Measurements from ENCODE around the gene VAMP2. TPM values are rescaled to one million over a fixed set of nuclear protein-coding genes. Genes with fewer than 3 reads are reported as not detected.

VAMP2 gene
- total RNA-seq, 2 experiments from 2014 or later, result 26.7 to 27.8 TPM

GRCh38 chr17:8133941-8134340 lies 28.8 kb downstream of the VAMP2 start:
- Mint-ChIP-seq H3K9me3 (ENCODE audit: low read depth) (no peaks in the 10 kb centered on the region), H3K27me3 (peaks cover 2% of the 10 kb centered on the region), H3K27ac (no peak overlapping the region), H3K36me3 (ENCODE audit: low read depth) (no peaks in the 10 kb centered on the region), H3K4me3 (no peak overlapping the region), H3K4me1 (peaks cover 3% of the 10 kb centered on the region)
- ChIA-PET CTCF (interaction anchor here (0.7 to 1.7 kb wide), 4 partner anchors 15 to 851 kb away, joined by 3 to 6 read pairs (median 4); partner anchors contain the start of gene ALOXE3), POLR2A (no interaction called here)
- intact Hi-C loops (cut with DNase I, micrococcal nuclease), result no loop called here
- ATAC-seq (no peak), DNase-seq (no peak)

DNA sequence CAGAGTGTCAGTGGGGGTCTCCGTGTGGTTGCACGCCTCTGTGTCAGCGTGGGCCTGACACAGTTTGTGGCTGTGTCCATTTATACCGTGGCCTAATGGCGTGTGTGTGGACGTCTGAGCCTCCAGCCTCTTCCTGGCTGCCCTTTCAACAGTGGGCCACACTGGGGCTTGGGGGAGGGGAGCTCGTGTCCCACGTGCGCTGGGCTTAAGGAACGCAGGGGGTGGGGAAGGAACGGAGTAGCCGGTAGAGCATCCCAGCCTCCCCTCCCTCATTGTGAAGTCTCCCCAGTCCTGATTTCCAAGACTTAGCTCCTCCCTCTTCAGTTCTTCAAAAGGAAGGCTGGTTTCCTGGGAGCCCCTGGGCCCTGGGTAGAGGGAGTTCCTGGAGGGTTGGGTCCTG lies 29.3 kb downstream of the VAMP2 start:
- POLR2A ChIA-PET, result no interaction called here

DNA sequence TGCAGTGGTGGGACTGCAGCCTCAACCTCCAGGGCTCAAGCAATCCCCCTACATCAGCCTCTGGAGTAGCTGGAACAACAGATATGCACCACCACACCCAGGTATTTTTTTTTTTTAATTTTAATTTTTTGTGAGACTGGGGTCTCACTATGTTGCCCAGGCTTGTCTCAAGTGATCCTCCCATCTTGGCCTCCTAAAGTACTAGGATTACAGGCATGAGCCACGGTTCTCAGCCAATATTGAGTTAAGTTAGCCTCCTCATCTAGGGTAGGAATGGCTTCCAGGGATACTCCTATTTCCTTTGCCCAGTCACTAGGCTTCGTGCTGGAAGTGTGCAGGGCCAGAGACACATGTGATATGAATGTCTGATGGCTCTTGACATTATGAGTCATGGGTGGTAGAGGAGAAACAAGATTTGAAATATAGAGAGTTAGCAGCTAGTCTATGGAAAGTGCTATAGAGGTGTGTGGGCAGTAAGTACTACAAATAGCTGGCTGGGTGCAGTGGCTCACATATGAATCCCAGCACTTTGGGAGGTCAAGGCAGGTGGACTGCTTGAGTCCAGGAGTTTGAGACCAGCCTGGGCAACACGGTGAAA lies 30.8 kb downstream of the VAMP2 start:
- intact Hi-C loops (cut with DNase I, micrococcal nuclease), result no loop called here
- CTCF ChIA-PET, result interaction anchor here (0.6 to 2.3 kb wide), 3 partner anchors 10 to 445 kb away, joined by 5 to 8 read pairs (median 6); partner anchors contain the start of gene TP53
- H3K27ac Mint-ChIP-seq, result no peak overlapping the region

More for the DNA sequence above, 29.3 kb downstream of the VAMP2 start:
- Mint-ChIP-seq H3K9me3 (ENCODE audit: low read depth) (no peaks in the 10 kb centered on the region), H3K4me1 (peaks cover 3% of the 10 kb centered on the region), H3K27me3 (peaks cover 2% of the 10 kb centered on the region), H3K27ac (no peak overlapping the region), H3K36me3 (ENCODE audit: low read depth) (no peaks in the 10 kb centered on the region), H3K4me3 (no peak overlapping the region)
- intact Hi-C loops (cut with DNase I, micrococcal nuclease), result no loop called here
- ATAC-seq (no peak), DNase-seq (no peak)
- CTCF ChIA-PET, result interaction anchor here (0.7 to 1.7 kb wide), 2 partner anchors 14 to 23 kb away, joined by 4 to 6 read pairs; partner anchors contain the start of gene ALOXE3

DNA sequence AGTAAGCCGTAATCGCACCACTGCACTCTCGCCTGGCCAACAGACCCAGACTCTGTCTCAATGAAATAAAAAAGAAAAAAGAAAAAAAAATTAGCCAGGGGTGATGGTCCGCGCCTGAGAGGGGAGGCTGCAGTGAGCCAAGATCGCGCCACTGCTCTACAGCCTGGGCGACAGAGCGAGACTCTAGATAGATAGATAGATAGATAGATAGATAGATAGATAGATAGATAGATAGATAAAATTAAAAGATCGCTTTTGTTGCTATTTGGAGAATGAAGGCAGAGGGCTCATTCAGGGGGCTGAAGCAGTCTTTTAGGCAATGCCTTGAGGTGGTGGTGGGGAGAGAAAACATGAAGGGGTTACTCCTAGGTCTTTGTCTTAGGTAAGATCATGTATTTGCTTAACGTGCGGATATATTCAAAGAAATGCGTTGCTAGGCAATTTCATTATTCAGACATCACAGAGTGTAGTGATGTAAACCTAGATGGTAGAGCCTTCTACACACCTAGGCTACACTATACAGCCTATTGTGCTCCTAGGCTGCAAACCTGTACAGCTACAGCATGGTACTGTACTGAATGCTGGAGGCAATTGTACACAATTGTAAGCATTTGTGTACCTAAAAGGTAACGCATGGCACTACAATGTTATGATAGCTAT lies 34.5 kb downstream of the VAMP2 start:
- no peak for ATAC-seq
- no peak for DNase-seq
- Mint-ChIP-seq H3K4me3 (no peak overlapping the region), H3K9me3 (ENCODE audit: low read depth) (no peaks in the 10 kb centered on the region), H3K27ac (no peak overlapping the region), H3K27me3 (peaks cover 13% of the 10 kb centered on the region), H3K4me1 (peaks cover 38% of the 10 kb centered on the region), H3K36me3 (ENCODE audit: low read depth) (peaks cover 2% of the 10 kb centered on the region)
- POLR2A ChIA-PET, result no interaction called here
- CTCF ChIA-PET, result interaction anchor here (1.1 to 2.8 kb wide), 4 partner anchors 9 to 173 kb away, joined by 3 to 20 read pairs (median 6); partner anchors contain the start of gene ALOXE3
- intact Hi-C loops (cut with DNase I, micrococcal nuclease), result no loop called here

More for the DNA sequence above, 30.8 kb downstream of the VAMP2 start:
- DNase-seq, result no peak
- no peak overlapping the region for H3K4me3 Mint-ChIP-seq
- POLR2A ChIA-PET, result interaction anchor here (0.7 to 0.9 kb wide), 2 partner anchors 16 to 41 kb away, joined by 3 read pairs; no protein-coding TSS in a partner anchor
- peaks cover 2% of the 10 kb centered on the region for H3K27me3 Mint-ChIP-seq
- no peaks in the 10 kb centered on the region for H3K36me3 Mint-ChIP-seq (ENCODE audit: low read depth)
- no peaks in the 10 kb centered on the region for H3K9me3 Mint-ChIP-seq (ENCODE audit: low read depth)
- peak; percentile 78 for ATAC-seq
- peaks cover 7% of the 10 kb centered on the region for H3K4me1 Mint-ChIP-seq

DNA sequence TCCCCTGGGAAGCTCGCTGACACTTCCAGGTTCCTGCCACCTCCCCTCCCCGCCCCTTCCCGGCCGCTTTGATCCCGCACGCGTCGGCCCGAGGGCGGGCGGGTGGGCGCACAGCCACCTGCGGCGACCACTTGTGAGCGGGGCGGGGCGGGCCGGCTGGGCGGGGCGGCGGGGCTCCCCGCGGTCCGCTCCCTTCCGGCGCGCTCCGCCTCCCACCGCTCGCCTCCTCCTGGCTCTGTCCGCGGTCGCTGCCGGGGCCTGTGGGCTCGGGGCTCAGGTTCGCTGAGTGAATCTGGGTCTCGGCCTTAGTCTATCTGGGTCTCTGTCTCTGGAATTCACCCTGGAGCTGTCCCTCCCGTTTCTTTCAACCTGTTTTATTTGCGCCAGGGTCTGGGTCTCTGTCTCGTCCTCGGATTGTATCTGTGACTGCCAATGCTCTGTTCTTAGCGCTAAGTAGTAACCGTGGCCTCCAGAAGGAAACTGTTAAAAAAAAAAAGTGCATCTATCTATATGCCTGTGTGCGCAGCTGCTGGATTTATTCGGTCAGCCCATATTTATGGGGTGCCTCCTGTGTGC lies 36.2 kb downstream of the VAMP2 start:
- ATAC-seq (peak; percentile 25), DNase-seq (peak; percentile 74)
- intact Hi-C loops (cut with DNase I, micrococcal nuclease), result loop anchor here (1.0 kb wide), 3 partner anchors 12 to 25 kb away; no protein-coding TSS in a partner anchor
- Mint-ChIP-seq H3K36me3 (ENCODE audit: low read depth) (peaks cover 2% of the 10 kb centered on the region), H3K27ac (peak overlapping the region; percentile 79), H3K9me3 (ENCODE audit: low read depth) (no peaks in the 10 kb centered on the region), H3K4me1 (peaks cover 44% of the 10 kb centered on the region), H3K4me3 (peak overlapping the region; percentile 90), H3K27me3 (peaks cover 19% of the 10 kb centered on the region)
- CTCF ChIA-PET, result interaction anchor here (0.6 to 2.8 kb wide), 14 partner anchors 7 to 195 kb away, joined by 3 to 20 read pairs (median 4); partner anchors contain the start of genes CNTROB, SLC25A35 and TRAPPC1
- POLR2A ChIA-PET, result interaction anchor here (0.7 to 1.6 kb wide), 3 partner anchors 12 to 66 kb away, joined by 4 to 5 read pairs (median 4); no protein-coding TSS in a partner anchor

DNA sequence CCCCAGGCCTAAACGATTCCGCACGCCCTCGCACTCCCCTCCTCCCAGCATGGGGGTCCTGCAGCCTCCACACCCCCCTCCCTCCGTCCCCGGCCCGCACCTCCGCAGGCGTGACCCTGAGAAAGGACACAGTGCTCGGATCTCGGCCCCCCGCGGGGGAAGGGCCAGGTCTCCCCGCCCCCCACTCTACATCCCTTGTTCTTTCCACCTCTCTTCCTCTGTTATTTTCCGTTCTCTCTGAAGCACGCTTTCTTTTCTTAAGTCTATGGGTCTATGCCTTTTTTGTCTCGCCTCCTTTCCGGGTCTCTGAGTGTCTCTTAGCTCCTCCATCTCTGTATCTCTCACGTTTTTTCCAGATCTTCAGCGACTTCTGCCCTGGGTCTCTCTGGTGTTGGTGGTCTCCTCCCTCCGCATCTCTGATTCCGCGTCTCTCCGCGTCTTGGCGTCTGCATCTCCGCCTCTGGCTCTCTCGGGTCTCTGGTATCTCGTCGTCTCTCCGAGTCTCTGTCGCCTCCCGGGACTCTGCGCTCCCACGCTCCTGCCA lies 36.7 kb downstream of the VAMP2 start:
- ChIA-PET POLR2A (interaction anchor here (1.2 to 1.6 kb wide), 2 partner anchors 12 to 47 kb away, joined by 4 to 5 read pairs; no protein-coding TSS in a partner anchor), CTCF (interaction anchor here (0.9 to 2.8 kb wide), 6 partner anchors 11 to 61 kb away, joined by 3 to 20 read pairs (median 4); no protein-coding TSS in a partner anchor)
- DNase-seq (peak; percentile 51), ATAC-seq (no peak)
- Mint-ChIP-seq H3K4me1 (peaks cover 46% of the 10 kb centered on the region), H3K27ac (peak overlapping the region; percentile 79), H3K36me3 (ENCODE audit: low read depth) (peaks cover 2% of the 10 kb centered on the region), H3K9me3 (ENCODE audit: low read depth) (no peaks in the 10 kb centered on the region), H3K4me3 (peak overlapping the region; percentile 90), H3K27me3 (peaks cover 19% of the 10 kb centered on the region)
- intact Hi-C loops (cut with DNase I, micrococcal nuclease), result loop anchor here (1.0 kb wide), 5 partner anchors 12 to 96 kb away; no protein-coding TSS in a partner anchor

DNA sequence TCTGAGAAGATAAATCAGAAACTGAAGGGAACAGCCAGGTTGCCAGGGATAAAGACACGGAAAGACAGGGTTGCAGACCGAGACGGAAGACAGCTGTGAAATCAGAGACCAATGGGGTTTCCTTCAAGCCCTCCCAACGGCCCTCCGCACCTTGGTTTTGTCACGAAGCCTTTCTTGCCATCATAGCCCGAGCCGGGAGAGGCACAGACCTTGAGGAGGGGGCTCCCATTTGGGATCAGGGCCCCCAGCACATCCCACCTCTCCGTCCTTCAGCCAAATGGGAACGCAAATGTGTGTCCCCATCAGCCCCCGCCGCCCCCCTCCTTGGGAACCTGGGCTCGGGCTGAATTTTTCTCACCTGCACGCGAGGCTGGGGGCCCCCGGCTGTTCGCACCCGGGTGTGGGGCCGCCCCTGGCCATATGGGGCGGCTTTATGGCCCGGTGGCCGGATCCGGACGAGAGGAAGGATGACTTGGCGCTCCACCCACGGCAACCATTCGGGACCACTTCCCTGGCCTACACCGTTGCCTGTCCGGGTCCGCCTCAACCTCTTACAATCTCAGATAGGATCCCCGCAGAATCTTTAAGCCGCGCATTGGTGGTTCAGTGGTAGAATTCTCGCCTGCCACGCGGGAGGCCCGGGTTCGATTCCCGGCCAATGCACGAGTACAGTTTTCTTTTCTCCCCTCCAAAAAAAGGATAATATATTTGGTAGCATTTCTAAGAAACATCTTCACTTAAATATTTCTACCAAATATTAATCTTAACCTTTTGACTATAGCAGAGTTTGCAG lies 37.4 kb downstream of the VAMP2 start:
- DNase-seq (peak; percentile 92), ATAC-seq (peak; percentile 16)
- peak overlapping the region; percentile 79 for H3K27ac Mint-ChIP-seq
- CTCF ChIA-PET, result interaction anchor here (0.7 to 7.8 kb wide), 4 partner anchors 12 to 330 kb away, joined by 3 to 88 read pairs (median 12); no protein-coding TSS in a partner anchor
- peaks cover 51% of the 10 kb centered on the region for H3K4me1 Mint-ChIP-seq
- peaks cover 19% of the 10 kb centered on the region for H3K27me3 Mint-ChIP-seq
- H3K4me3 Mint-ChIP-seq, result peak overlapping the region; percentile 90
- H3K36me3 Mint-ChIP-seq (ENCODE audit: low read depth), result peaks cover 5% of the 10 kb centered on the region
- POLR2A ChIA-PET, result interaction anchor here (1.0 to 2.3 kb wide), 3 partner anchors 13 to 47 kb away, joined by 4 to 21 read pairs (median 5); no protein-coding TSS in a partner anchor
- intact Hi-C loops (cut with DNase I, micrococcal nuclease), result loop anchor here in 1 of 2 experiments (1.0 kb wide), 2 partner anchors 31 to 97 kb away; no protein-coding TSS in a partner anchor
- H3K9me3 Mint-ChIP-seq (ENCODE audit: low read depth), result no peaks in the 10 kb centered on the region

DNA sequence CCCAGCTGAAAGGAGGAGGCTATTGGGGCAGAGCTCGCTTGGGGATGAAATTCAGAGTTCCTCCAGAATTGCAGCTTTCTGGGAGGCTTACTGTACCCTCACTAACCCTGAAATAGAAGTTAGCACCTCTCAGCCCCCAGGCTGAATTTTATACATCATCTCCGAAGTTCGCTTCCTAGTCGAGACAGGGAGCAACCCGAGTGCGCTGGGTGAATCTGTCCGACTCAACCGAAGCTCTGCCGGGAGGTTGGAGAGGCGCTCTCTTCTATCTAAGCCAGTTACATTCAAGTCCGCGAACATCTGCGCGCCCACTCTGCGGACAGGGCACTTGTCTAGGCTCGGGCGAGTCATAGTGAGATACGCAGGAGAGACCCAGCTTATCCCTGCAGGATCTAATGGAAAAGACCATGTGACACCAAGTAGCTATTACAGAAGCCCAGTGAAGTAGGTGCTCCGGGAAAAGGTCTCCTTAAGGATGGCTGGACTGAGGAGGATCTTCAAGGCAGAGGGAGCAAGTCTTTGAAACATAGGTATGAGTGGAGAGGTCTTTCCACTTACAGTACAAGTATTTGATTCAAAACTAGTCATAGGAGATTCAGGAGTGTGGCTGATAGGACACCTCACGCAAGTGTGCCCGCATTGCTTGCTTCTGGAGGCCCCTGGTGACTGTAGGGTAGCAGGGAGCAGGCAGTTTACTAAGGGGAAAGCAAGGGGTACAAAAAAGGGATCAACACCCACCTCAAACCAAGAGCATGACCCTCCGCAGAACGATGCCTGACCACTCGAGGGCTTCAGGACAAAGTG lies 38.2 kb downstream of the VAMP2 start:
- ATAC-seq (no peak), DNase-seq (peak; percentile 63)
- H3K9me3 Mint-ChIP-seq (ENCODE audit: low read depth), result no peaks in the 10 kb centered on the region
- H3K27me3 Mint-ChIP-seq, result peaks cover 19% of the 10 kb centered on the region
- peaks cover 5% of the 10 kb centered on the region for H3K36me3 Mint-ChIP-seq (ENCODE audit: low read depth)
- POLR2A ChIA-PET, result interaction anchor here (0.6 to 2.3 kb wide), 5 partner anchors 13 to 620 kb away, joined by 3 to 21 read pairs (median 5); no protein-coding TSS in a partner anchor
- H3K4me1 Mint-ChIP-seq, result peaks cover 59% of the 10 kb centered on the region
- CTCF ChIA-PET, result interaction anchor here (0.7 to 7.8 kb wide), 11 partner anchors 14 to 329 kb away, joined by 3 to 88 read pairs (median 4); no protein-coding TSS in a partner anchor
- intact Hi-C loops (cut with DNase I, micrococcal nuclease), result loop anchor here in 1 of 2 experiments (1.0 to 5.0 kb wide), 3 partner anchors 32 to 313 kb away; partner anchors contain the start of gene NDEL1
- peak overlapping the region; percentile 56 for H3K27ac Mint-ChIP-seq
- peak overlapping the region; percentile 90 for H3K4me3 Mint-ChIP-seq

DNA sequence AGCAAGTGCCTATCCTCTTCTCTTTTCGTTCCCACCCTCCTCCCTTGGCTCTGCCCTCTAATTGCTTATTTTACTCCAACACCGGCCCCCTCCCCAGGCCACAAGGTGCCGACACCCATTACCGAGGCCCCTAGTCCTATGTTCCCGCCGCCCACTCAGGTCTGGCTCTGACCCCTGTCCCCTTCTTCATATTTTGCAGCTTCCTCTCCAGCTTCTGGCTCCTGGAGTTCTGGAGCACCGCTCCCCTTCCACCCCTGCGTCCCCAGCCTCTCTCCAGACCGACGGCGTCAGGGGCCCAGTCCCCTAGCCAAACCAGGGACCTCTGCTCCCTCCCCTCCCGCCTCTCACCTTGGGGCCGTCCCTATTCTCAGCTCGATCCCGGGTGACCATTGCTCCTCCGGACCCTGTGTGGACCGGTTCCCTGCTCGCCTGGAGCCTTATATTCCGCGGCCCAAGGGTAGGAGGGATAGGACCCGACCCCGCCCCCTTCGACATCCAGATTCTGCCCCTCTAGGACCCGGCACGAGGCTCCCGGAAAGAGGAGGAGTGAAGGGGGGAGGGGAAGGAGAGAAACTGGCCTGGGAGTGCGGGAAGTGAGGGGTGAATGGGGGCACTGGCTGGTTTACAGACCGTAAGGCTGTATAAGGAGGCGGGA lies 38.9 kb downstream of the VAMP2 start, which contains the start of gene HES7:
Gene HES7, minus strand, starts transcription at position 412 of the 655 bp plus-strand sequence. Its CDS starts 22 bp downstream, at position 390.
- Mint-ChIP-seq H3K4me3 (peak within 1 kb of the TSS; percentile 90), H3K27me3 (peaks cover 19% of the 10 kb centered on the region), H3K36me3 (ENCODE audit: low read depth) (peaks cover 6% of the 10 kb centered on the region), H3K9me3 (ENCODE audit: low read depth) (no peaks in the 10 kb centered on the region), H3K27ac (peak within 1 kb of the TSS; percentile 56), H3K4me1 (peaks cover 62% of the 10 kb centered on the region)
- CTCF ChIA-PET, result interaction anchor here (0.7 to 7.8 kb wide), 13 partner anchors 15 to 134 kb away, joined by 3 to 88 read pairs (median 4); no protein-coding TSS in a partner anchor
- no peak for ATAC-seq
- intact Hi-C loops (cut with DNase I, micrococcal nuclease), result loop anchor here in 1 of 2 experiments (1.0 to 5.0 kb wide), 2 partner anchors 28 to 313 kb away; partner anchors contain the start of genes NDEL1 and PER1
- DNase-seq, result peak; percentile 42
- POLR2A ChIA-PET, result interaction anchor here (0.6 to 2.3 kb wide), 5 partner anchors 14 to 619 kb away, joined by 3 to 21 read pairs (median 5); no protein-coding TSS in a partner anchor

All from activated CD4-positive, alpha-beta T cell treated with anti-CD3 and anti-CD28 coated beads for 36 hours (primary cell).